Measurements from ENCODE around the gene PLB1.
"Not testable (repeated sequence)": the region's sequence is repeated elsewhere in the genome, so short reads cannot be mapped to it uniquely, and the experiment has no call there.

PLB1 gene

GRCh38 chr2:28469947-28470535 lies 25.8 kb upstream of the PLB1 start:
- no peak for DNase-seq

GRCh38 chr2:28470759-28471158 lies 25.1 kb upstream of the PLB1 start:
- DNase-seq, result no peak

DNA sequence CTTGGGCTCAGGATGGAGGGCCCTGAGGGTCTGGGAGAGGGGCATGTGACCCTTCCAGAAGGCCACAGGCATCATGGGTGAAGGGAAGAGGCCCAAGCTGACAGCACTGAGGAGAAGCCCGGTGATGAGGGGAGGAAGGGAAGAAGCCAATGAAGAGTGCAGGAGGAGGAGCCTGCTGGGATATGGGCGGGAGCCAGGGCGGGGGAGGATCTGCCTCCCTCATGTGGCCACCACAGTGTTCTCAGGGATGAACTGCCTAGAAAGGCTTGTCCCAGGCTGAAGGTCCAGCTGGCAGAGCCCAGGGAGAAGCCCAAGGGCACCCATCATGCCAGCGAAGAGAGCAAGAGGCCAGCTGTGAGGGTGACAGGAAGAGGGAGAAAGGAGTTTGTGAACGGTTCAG lies 24.6 kb upstream of the PLB1 start:
- DNase-seq, result no peak

GRCh38 chr2:28471701-28472236 lies 24.1 kb upstream of the PLB1 start:
- DNase-seq, result no peak

DNA sequence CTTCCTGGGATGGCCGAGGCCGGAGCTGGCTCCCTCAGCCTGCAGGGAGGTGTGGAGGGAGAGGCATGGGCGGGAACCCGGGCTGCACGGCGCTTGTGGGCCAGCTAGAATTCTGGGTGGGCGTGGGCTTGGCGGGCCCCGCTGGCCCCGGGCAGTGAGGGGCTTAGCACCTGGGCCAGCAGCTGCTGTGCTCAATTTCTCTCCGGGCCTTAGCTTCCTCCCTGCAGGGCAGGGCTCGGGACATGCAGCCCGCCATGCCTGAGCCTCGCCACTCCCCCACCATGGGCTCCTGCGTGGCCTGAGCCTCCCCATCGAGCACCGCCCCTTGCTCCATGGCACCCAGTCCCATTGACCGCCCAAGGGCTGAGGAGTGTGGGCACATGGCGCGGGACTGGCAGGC lies 23.2 kb upstream of the PLB1 start:
- not testable (repeated sequence) for DNase-seq

DNA sequence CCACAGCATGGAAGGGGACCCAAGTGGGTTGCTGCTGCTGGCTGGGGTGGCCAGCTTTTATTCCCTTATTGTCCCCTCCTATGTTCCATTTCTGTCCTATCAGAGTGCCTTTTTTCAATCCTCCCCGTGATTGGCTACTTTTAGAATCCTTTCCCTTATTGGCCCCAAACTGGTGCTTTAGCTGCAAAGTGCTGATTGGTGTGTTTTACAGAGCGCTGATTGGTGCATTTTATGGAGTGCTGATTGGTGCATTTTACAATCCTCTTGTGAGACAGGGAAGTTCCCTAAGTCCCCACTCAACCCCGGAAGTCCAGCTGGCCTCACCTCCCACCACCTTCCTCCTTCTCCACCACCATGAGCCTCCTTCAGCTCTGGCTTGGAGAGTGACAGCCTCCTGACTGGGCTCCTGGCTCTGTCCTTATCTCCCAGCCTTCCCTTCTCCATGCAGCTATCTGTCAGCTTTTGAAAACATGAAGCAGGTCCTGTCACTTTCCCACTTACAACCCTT lies 20.7 kb upstream of the PLB1 start:
- no peak for DNase-seq

DNA sequence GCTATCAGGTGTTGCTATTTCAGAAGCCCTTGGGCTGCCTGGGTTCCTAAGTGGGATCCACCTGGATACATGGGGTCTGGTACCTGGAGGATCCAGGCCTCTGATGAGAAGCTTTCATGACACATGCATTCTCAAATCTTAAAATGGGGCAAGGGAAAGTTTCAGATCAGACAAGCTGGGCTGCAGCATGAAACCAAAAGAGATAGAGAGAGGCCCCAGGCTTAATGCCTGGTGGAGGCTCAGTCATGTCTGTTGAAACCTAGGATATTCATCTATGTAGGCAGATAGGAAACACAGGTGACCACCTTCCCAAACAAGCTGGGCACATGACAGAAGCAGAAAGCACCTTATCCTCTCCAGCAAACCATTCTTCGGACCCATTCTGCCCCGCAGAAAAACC lies 18.8 kb upstream of the PLB1 start:
- no peak for DNase-seq

- no peak for DNase-seq
These were observed 18.2 kb upstream of the PLB1 start for GRCh38 chr2:28477645-28478044.

DNA sequence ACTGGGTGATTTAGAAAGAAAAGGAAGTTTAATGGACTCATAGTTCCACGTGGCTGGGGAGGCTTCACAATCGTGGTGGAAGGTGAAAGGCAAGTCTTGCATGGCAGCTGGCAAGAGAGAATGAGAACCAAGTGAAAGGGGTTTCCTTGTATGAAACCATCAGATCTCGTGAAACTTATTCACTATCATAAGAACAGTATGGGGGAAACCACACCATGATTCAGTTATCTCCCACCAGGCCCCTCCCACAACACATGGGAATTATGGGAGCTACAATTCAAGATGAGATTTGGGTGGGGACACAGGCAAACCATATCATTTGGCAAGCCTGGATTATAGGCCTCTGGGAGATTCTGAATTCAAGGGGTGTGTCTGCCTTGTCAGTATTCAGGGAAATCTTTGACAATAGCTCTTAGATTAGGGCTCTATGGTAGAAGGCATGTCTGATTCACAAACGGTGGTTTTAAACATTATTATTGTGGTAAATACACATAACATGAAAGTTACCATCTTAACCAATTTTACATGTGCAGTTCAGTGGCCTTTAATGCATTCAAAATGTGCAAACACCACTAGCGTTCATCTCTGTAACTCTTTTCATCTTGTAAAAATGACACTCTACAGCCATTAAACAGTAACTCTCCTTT lies 15.3 kb upstream of the PLB1 start:
- DNase-seq, result no peak

DNA sequence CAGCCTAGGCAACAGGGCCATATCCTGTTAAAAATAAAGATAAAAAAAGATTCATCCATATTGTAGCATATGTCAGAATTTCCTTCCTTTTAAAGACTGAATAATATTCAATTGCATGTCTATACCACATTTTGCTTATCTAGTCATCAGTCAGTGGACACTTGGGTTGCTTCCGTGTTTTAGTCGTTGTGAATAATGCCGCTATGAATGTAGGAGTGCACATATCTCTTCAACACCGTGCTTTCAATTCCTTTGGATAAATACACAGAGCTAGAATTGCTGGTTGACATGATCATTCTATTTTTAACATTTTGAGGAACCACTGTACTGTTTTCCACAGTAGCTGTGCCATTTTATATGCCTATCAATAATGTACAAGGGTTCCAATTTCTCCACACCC lies 14.0 kb upstream of the PLB1 start:
- DNase-seq, result no peak

- no peak for DNase-seq
These were observed 11.0 kb upstream of the PLB1 start for GRCh38 chr2:28484835-28485234.

DNA sequence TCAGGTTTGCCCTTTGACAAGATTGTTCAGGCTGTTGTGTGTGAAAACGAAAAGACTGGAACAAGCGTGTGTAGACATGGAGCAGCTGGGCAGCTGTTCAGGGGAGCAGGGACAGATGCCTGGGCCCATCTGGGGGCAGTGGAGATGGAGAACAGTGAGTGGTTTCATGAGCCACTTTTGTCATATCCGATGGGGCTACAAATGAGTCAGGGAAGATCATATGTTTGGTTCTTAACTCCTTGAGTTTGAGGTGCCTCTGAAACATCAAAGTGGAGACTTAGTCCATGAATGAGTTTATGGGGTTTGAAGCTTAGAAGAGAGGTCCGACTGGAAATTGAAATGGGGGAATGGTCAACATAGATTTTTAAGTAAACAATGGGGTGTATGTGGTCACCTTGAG lies 9.3 kb upstream of the PLB1 start:
- no peak for DNase-seq

DNA sequence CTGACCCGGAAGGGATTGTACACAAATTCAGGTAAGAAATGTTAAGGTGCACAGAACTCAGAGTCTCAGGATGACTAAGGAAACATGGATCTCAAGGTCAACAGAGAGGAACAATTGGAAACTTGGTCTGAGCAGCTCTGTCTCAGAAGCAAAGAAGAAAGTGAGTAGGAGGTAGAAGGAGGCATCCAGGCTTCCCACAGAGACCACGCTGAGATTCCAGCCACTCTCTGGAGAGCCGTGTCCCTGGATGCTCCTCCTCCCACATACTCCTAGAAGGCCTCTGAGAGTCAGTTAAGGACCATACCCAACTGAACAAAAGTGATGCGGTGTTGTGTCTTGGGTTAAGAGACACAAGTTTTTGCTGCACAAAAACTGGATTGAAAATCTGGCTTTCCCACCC lies 8.6 kb upstream of the PLB1 start:
- no peak for DNase-seq

DNA sequence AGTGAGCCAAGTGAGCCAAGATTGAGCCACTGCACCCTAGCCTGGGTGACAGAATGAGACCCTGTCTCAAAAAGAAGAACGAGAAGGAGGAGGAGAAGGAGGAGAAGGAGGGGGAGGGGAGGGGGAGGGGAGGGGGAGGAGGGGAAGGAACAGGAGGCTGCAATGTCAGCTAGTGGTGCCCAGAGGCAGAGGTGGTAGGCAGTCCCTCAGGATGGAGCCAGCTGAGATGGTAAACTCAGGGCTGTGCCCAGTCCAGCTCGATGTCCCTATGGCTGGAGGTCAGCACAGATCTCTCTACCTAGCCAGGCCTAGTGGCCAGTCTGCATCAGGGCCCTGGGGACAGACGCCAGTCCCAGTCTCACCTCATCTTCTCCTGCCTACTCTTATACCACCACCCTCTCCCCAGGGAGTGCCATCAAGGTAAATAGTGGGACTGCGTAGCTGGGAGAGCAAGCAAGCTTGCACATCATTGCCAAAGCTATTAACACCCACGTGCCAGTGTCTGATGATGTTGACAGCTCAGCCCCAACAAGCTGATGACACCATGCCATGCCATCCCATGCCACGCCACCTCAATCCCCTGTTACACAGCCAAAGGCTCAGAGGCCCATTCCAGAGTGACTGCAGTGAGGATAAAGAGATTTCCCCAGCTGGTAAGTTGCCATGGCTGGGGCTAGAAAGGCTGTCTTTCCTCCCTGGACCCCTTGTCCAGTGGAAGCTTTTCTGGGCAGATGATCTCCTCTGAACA lies 7.6 kb upstream of the PLB1 start:
- no peak for DNase-seq

DNA sequence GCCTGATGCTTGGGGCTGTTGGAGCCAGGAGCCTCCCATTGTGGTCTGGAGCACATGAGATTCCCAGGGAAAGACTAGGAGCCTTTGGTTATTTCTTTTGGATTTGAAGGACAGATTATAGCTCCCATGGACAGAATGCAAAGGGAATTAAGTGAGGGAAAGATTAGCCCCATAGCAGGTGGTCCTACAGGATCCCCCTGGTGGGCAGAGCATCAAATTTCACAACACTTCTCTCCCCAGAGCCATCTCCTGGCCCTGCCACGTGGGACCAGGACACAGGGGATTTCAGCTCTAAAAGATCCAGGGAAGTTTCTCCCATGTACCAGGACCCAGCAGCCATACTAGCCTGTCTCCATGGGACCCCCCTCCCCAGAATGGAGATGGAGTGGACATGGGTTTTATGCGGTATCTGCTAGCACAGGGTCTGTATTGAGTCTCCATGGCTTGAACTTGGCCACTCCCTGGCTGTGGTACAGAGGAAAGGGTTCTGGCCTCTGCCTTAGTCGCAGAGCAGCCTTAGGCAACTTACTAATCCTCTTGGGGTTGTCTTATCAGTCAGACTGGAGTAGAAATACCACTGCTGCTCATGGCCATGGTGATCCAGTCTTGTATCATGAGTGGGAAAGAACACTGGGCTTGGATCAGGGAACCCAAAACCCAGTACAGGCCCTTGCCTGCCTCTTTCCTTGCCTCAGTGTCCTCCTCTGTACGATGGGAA lies 6.8 kb upstream of the PLB1 start:
- no peak for DNase-seq

DNA sequence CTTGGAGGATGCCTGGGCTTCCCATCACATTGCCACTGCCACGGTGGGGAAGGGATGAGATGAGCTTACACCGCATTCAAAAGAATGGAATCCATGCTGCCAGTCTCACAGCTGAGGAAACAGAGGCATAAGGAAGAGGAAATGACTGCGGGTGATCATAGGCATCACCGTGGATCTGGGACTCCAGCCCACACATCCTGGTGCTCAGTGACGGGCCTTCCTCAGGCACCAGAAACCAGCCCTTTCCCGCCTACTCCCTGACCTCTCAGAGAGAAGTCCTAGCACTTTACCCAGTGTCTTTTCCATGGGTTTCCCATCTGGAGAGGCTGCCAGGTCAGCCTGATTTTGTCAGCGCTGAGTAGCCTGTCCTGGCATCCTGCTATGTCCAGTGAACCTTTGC lies 5.3 kb upstream of the PLB1 start:
- no peak for DNase-seq

DNA sequence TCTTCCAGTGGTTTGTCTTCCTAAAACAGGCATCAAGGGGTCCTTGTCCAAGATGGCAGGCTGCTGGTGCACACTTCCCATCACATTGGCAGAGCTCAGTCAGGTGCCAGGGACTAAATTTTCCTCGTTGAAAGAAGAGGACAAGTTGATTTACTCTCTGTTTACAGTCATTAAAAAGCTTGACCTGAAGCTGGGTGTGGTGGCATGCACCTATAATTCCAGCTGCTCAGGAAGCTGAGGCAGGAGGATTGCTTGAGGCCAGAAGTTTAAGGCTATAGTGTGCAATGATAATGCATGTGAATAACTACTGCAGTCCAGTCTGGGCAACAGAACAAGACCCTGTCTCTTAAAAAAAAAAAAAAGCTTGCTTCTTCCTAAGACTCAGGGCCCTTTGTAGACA lies 3.6 kb upstream of the PLB1 start:
- DNase-seq, result no peak

DNA sequence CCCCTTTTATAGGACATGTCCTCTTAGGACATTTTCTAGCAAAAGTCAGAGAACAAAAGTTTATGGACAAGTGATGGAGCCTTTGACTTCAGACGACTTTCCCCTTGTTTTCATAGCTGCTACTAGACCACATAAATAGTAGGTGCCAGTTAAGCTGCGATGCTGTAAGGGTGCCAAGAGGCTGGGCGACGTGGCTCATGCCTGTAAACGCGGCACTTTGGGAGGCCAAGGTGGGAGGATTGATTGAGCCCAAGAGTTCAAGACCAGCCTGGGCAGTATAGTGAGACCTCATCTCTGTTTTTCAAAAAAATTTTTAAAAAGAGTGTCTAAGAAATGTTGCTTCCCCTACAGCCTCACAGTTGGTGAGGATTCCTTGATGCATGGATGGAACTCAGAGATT lies 2.2 kb upstream of the PLB1 start:
- DNase-seq, result no peak

DNA sequence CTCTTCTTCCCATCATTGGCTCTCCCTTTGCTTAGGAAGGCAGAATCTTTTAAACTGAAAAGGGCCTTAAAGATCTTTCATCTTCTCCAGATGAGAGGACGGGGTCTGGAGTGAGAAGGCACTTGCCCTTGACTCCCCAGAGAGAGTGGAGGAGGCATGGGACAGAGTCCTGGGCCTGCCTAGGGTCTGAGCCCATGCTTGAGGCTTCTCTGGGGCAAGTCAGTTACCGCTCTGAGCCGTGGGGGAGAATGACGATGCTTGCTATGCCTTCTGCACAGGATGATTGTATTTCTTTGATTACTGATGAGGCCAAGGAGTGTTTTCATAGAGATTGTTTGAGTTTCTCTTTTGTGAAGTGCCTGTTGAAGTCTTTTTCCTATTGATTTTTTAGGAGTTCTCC lies 921 bp downstream of the PLB1 start:
- DNase-seq, result no peak

DNA sequence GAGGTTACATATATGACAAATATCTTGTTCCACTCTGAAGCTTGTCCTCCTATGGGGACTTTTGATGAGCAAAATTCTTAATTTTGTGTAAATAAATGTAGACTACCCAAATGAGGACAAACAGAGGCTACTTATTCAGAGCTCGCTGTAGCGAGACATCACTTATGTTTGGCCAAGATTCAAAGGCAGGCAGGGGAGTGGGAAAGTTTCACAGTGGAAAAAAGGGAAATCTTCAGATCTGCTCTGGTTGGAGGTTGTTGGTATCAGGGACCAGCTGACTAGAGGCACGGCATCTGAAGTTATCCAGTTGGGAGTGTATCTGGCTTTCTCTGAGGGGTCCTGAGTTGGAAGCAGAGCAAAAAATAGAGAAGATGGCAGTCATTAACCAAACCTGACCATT lies 1.3 kb downstream of the PLB1 start:
- DNase-seq, result no peak

DNA sequence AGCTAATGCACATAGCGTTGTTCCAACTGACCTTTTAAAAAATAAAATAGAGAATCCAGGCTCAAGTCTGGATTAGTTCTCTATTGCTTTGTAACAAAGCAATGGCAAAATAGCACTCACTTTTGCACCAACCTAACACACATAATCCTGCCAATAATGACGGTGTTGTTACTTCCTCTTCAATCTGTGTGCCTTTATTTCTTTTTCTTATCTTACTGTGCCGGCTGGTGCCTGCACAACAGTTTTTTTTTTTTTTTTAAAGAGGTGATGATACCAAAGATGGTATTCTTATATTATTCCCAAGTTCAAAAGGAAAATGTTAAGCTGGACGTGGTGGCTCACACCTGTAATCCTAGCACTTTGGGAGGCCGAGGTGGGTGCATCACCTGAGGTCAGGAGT lies 3.4 kb downstream of the PLB1 start:
- DNase-seq, result no peak

DNA sequence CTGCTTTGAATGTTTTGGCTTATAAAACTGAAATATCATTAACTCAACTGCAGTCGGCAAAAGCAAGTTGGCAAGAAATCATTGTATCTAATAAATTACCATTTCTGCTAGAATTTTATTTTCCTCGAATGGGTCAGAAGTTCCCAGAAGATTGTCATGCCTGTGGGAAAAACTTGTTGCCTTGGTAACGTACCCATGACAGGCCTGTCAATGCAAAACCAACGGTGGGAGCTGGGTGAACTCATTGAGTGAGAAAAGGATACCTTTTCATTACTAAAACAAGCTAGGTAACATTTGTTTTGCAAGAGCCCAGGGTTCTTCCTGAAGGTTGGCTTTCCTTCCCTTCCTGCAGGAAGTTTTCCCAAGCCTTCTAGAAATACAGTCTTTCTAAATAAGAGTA lies 9.5 kb downstream of the PLB1 start:
- no peak for DNase-seq

DNA sequence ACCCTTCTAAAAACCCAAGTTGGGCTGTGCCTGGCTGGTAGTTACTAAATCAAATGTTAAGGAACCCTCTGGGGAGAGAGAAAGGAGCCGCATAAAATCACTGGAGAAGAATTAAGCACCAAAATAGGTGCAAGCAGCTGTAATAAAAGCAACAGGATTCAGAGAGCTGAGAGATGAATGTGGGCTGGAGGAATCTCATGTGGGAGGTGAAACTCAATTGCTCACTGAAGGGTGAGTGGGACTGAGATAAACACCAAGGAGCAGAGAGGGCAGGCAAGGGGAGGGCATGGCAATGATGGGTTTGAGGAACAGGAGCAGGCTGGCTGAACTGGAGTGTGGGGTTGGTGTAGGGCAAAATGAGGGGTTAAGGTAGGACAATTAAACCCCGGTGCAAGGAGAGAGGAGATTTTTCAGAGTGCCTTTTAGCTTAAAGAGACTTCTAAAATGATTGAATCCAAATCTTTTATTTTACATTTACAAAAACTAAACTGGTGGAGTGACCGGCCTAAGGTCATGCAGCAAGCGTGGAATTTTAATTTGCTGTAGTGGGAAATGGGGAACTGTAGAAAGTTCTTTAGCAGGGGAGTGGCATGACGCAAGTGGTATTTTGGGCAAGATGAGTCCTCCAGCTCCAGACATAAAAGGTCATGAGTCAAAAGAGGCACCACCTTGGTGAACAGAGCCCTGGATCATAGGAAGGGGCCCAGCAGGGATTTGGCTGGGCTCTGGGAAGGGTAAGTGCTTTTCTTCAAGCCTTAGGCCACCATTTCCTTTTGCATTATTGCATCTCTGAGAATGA lies 10.5 kb downstream of the PLB1 start:
- DNase-seq, result no peak
